ENCODE results near the gene UGT8.
"Not testable (repeated sequence)": the region's sequence is repeated elsewhere in the genome, so short reads cannot be mapped to it uniquely, and the experiment has no call there.

- TF ChIP-seq CTCF, POLR2A (IDR thresholded peaks at IDR 0.05): not testable (repeated sequence)
Measured at GRCh38 chr4:114590360-114590759, 8.2 kb upstream of the UGT8 start.

Data from heart left ventricle (tissue), 13 donors.